Fibroblast of lung (primary cell): ENCODE results near the gene ZNF423.

Experiments
- CTCF ChIP-seq, 2 donors: IDR thresholded peaks in 1 of 2; conservative IDR thresholded peaks in 1 of 2; 1 replicate in 1 of 2; 2 replicates in 1 of 2; pipeline ENCODE4 v1.5.1; 2011 to 2012; ENCODE audit warnings: low read length in 2 of 2, control low read depth in 1 of 2, inconsistent platforms in 1 of 2, low read depth in 1 of 2, mild to moderate bottlenecking in 1 of 2
- EZH2 ChIP-seq: IDR thresholded peaks from 2 replicates; pipeline ENCODE4 v1.5.1; 2012; ENCODE audit warnings: low read length, control low read depth, mild to moderate bottlenecking; ENCODE audit errors: missing control alignments

- TF ChIP-seq CTCF (conservative IDR thresholded peaks at IDR 0.05 in 1 of 2, IDR thresholded peaks at IDR 0.05 in 1 of 2; ENCODE audit: low read depth in 1 of 2, low read length in 2 of 2) (no peak), EZH2 (no peak)
Measured at GRCh38 chr16:49837688-49838410, 18.1 kb downstream of the ZNF423 start.
